Hepatocyte (in vitro differentiated cells): ENCODE measurements around the gene ABCC10.

Experiments used
- CTCF ChIP-seq: fragments of 200-600 bp; sonication (generic); IDR thresholded peaks from 2 replicates; pipeline ENCODE4 v1.5.1; 2016; ENCODE audit warnings: antibody characterized with exemption, mild to moderate bottlenecking; ENCODE audit not compliant: poor library complexity
- EZH2 ChIP-seq: fragments of 200-600 bp; sonication (generic); IDR thresholded peaks from 2 replicates; pipeline ENCODE4 v1.6.1; 2016; ENCODE audit warnings: antibody characterized with exemption, mild to moderate bottlenecking, borderline replicate concordance
- EZH2phosphoT487 ChIP-seq: fragments of 200-600 bp; sonication (generic); IDR thresholded peaks from one replicate; pipeline ENCODE4 v1.6.1; 2018; ENCODE audit warnings: antibody characterized with exemption, mild to moderate bottlenecking, low read depth, moderate library complexity; ENCODE audit not compliant: unreplicated experiment, severe bottlenecking

DNA sequence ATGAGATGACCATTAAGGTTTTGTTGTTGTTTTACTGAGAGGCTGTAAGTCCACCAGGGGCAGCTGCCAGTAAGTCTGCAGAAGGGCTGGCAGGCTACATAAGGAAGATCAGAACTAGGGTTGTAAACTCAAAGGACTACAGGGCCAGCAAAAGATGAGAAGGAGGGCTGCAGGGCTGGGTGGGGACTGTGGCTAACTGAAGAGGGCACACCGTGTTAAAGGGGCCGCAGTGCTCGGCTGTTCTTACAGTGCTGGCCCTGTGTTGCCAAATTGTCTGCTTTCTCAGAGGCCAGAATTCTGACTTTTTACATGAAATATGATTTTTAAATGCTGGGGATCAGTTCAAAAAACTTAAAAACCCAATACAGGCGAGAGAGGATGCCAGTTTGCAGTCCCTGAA lies 32.4 kb upstream of the ABCC10 start:
- TF ChIP-seq CTCF = no peak
- no peak for TF ChIP-seq EZH2phosphoT487
- TF ChIP-seq EZH2 = no peak
